Uterus (tissue), 4 donors: ENCODE results near the gene CLPX. TPM values are rescaled to one million over a fixed set of nuclear protein-coding genes. Genes with fewer than 3 reads are reported as not detected.

ENCODE experiments used
- DNase-seq, 2 donors: peaks; one replicate each; pipeline ENCODE4 v3.0.0-alpha.2; 2019 to 2020
- H3K27ac ChIP-seq, 2 donors: fragments of 200-600 bp; sonication (generic); 1 replicate in 1 of 2; 2 replicates in 1 of 2; pipeline ENCODE4 v1.5.1; 2016 to 2018
- H3K27me3 ChIP-seq, 2 donors: fragments of 200-600 bp; sonication (generic); one replicate each; pipeline ENCODE4 v1.5.1; 2018 to 2019; ENCODE audit warnings: control low read depth in 1 of 2
- H3K36me3 ChIP-seq, 2 donors: fragments of 200-600 bp; sonication (generic); one replicate each; pipeline ENCODE4 v1.5.1; 2019; ENCODE audit warnings: control low read depth in 1 of 2
- H3K4me1 ChIP-seq, 2 donors: fragments of 200-600 bp; sonication (generic); one replicate each; pipeline ENCODE4 v1.5.1; 2018 to 2019; ENCODE audit warnings: control low read depth in 1 of 2
- H3K4me3 ChIP-seq, 2 donors: fragments of 200-600 bp; sonication (generic); 1 replicate in 1 of 2; 2 replicates in 1 of 2; pipeline ENCODE4 v1.5.1; 2018 to 2019; ENCODE audit warnings: mild to moderate bottlenecking in 1 of 2
- H3K9me3 ChIP-seq, 2 donors: fragments of 200-600 bp; sonication (generic); one replicate each; pipeline ENCODE4 v1.5.1; 2019; ENCODE audit warnings: control low read depth in 1 of 2
- POLR2A ChIP-seq, 2 donors: fragments of 450-650 bp; IDR thresholded peaks; one replicate each; pipeline ENCODE4 v1.6.1; 2016; ENCODE audit warnings: antibody characterized with exemption in 2 of 2, mild to moderate bottlenecking in 1 of 2, moderate library complexity in 1 of 2
- intact Hi-C: fragments of 100-400 bp; cut with DNase I; formaldehyde crosslinking; loops from one replicate; pipeline ENCODE4 v1.15.1; 2023; ENCODE audit warnings: low total_unique reads
- total RNA-seq, 4 donors: library from RNA; depleted of rRNA in 3 of 4; stranded (reverse); fragments of >200 nt in 3 of 4; gene quantifications; one replicate each; pipeline versions ENCODE4 v1.1.0 to v1.2.4, GENCODE V29; 2014 to 2023
- TF ChIP-seq, protein P1 (sequence below), 4 experiments: fragments of 200-600 bp in 2 of 4; fragments of 450-650 bp in 2 of 4; sonication (generic) in 2 of 4; IDR thresholded peaks; one replicate each; pipeline ENCODE4 v1.5.1; 2016 to 2019; ENCODE audit warnings: antibody characterized with exemption in 4 of 4, mild to moderate bottlenecking in 2 of 4, moderate library complexity in 1 of 4
- donor health status: DM: yes; HTN: yes; CAD: no.

Gene CLPX
- total RNA-seq, 4 donors from 2014 or later = 21.0 to 85.2 (median 51.8) TPM

DNA sequence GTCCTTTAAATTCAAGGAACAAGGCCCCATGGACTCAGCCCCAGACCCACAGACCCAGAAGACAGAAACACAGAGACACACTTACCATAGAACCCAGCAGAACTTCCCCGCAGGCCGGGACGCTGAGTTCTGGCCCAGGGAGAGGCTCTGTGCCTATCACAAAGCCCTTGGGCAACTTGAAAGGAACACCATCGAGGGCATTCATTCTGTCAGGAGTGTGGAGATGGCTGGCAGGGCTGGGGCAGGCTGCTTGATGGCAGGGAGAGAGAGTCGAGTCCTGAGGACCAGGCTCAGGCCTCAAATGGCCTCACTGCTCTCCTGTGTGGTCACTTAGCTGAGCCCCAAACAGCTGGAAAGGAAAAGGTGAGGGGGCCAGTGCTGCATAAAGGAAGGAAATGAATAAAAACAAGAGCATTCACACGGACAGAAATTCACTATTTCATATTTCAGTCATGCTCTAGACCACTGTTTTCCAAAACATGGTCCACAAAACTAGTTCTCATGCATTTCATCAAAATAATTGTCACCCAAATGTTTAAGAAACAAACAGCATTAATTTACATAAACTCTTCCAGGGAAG, 79.0 kb downstream of the CLPX start:
- H3K4me1 ChIP-seq = no peaks in the 10 kb centered on the region
- no peak for TF ChIP-seq POLR2A (IDR thresholded peaks at IDR 0.05)
- TF ChIP-seq, protein P1, sequence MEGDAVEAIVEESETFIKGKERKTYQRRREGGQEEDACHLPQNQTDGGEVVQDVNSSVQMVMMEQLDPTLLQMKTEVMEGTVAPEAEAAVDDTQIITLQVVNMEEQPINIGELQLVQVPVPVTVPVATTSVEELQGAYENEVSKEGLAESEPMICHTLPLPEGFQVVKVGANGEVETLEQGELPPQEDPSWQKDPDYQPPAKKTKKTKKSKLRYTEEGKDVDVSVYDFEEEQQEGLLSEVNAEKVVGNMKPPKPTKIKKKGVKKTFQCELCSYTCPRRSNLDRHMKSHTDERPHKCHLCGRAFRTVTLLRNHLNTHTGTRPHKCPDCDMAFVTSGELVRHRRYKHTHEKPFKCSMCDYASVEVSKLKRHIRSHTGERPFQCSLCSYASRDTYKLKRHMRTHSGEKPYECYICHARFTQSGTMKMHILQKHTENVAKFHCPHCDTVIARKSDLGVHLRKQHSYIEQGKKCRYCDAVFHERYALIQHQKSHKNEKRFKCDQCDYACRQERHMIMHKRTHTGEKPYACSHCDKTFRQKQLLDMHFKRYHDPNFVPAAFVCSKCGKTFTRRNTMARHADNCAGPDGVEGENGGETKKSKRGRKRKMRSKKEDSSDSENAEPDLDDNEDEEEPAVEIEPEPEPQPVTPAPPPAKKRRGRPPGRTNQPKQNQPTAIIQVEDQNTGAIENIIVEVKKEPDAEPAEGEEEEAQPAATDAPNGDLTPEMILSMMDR (IDR thresholded peaks at IDR 0.05) = no peak
- no peak overlapping the region for H3K4me3 ChIP-seq
- no peaks in the 10 kb centered on the region for H3K36me3 ChIP-seq
- H3K27me3 ChIP-seq = no peaks in the 10 kb centered on the region
- no peak overlapping the region for H3K27ac ChIP-seq
- intact Hi-C loops = no loop called here
- no peak for DNase-seq
- no peaks in the 10 kb centered on the region for H3K9me3 ChIP-seq

DNA sequence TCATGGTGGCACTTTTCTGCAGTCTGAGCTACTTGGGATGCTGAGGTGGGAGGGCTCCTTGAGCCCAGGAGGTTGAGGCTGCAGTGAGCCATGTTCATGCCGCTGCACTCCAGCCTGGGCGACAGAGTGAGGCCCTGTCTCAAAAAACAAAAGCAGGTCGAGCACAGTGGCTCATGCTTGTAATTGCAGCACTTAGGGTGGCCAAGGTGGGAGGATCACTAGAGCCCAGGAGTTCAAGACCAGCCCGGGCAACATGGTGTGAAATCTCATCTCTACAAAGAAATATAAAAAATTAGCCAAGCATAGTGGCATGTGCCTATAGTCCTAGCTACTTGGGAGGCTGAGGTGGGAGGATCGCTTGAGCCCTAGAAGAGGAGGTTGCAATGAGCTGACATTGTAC, 80.1 kb downstream of the CLPX start:
- Histone ChIP-seq H3K9me3 (no peaks in the 10 kb centered on the region), H3K4me3 (no peak overlapping the region), H3K36me3 (no peaks in the 10 kb centered on the region), H3K4me1 (no peaks in the 10 kb centered on the region), H3K27ac (no peak overlapping the region), H3K27me3 (no peaks in the 10 kb centered on the region)
- TF ChIP-seq, protein P1 (IDR thresholded peaks at IDR 0.05) = no peak
- TF ChIP-seq POLR2A (IDR thresholded peaks at IDR 0.05) = no peak
- intact Hi-C loops = no loop called here
- DNase-seq = no peak

DNA sequence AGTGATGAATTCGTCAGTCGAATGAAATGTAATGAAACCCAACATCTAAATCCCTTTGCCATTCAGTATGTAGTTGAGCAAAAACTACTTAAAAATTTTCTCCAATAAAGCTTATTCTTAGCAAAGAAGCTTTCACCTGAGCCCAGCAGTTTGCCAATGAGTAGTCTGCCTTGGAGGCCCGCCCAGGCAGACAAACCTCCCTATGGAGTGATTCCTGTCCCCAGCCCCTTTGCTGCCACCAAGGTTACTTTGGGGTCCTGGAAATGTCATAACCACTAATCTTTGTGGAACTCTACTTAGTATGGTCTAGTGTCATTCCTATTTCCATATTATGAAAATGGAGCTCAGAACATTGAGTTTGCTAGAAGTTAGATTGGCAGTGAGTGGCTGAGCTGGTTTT, 82.2 kb downstream of the CLPX start:
- Histone ChIP-seq H3K36me3 (no peaks in the 10 kb centered on the region), H3K4me1 (no peaks in the 10 kb centered on the region), H3K27ac (no peak overlapping the region), H3K9me3 (no peaks in the 10 kb centered on the region), H3K4me3 (no peak overlapping the region), H3K27me3 (no peaks in the 10 kb centered on the region)
- DNase-seq = no peak
- no peak for TF ChIP-seq POLR2A (IDR thresholded peaks at IDR 0.05)
- TF ChIP-seq, protein P1 (IDR thresholded peaks at IDR 0.05) = no peak
- intact Hi-C loops = loop anchor here (5.0 kb wide), 1 partner anchor 51 kb away; no protein-coding TSS in a partner anchor

DNA sequence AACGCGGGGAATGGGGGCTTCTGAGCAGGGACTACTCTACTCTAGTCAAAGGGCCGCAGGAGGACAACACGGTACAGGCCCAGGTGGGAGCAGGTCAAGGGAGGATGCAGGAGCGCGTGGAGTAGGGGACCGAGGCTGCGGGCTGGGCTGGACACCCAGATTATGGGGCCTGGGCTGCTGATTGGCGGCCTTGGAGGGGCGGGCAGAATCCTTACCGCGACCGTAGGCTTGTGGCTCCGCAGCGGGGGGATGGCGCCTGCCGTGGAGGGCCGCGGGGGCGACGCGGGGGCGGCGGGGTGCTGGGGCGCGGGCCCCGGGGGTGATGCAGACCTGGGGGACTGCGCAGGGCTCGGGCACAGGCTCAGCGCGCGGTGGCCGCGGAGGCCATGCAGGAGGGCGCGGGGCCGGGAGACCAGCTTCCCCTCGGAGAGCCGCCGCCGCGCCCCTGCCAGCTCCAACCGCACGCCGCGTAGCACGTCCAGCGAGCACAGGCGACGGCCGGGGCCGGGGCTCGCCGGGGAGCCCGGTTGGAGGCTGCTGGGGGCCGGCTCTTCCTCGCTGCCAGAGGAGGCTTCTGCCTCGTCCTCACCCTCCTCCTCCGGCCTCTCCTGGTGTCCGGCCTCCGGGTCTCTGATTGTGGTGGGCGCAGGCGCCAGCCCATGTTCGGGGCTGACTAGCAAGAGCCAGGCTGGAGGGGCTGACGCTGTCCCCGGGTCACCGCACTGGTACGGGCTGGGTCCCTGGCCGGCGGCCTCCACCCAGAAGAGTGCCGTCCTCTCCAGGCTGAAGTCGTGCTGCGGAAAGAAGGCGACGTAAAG, 83.0 kb downstream of the CLPX start:
- no peaks in the 10 kb centered on the region for H3K4me1 ChIP-seq
- no peak for TF ChIP-seq POLR2A (IDR thresholded peaks at IDR 0.05)
- TF ChIP-seq, protein P1 (IDR thresholded peaks at IDR 0.05) = no peak
- H3K27me3 ChIP-seq = no peaks in the 10 kb centered on the region
- intact Hi-C loops = loop anchor here (5.0 kb wide), 1 partner anchor 50 kb away; no protein-coding TSS in a partner anchor
- no peaks in the 10 kb centered on the region for H3K9me3 ChIP-seq
- H3K36me3 ChIP-seq = no peaks in the 10 kb centered on the region
- no peak overlapping the region for H3K4me3 ChIP-seq
- DNase-seq = no peak
- H3K27ac ChIP-seq = no peak overlapping the region

DNA sequence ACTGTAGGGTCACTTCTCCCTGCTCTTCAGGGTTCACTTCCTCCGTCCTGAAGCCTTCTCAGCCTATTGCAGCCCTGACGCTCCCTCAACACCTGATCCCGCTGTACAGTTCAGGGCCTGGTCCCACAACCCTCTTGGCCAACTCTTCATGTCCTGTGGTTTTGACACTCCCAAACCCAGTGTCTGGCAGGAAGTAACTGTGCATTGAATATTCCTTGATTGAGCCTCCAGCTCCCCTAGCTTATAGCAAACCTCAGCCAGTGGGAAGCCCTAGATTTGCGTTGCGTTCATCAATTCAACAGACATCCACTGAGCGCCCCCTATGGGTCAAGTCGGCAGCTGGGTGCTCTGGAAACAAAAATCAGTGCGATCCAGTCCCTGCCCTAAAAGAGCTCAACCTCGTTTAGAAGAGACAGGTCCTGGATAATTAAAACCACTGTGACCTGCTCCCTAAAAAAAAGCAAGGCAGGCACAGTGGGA, 83.7 kb downstream of the CLPX start:
- intact Hi-C loops = loop anchor here (5.0 kb wide), 1 partner anchor 49 kb away; no protein-coding TSS in a partner anchor
- no peak overlapping the region for H3K27ac ChIP-seq
- TF ChIP-seq POLR2A (IDR thresholded peaks at IDR 0.05) = no peak
- TF ChIP-seq, protein P1 (IDR thresholded peaks at IDR 0.05) = peak; percentile 65 to 77 (median 69)
- H3K9me3 ChIP-seq = no peaks in the 10 kb centered on the region
- H3K4me3 ChIP-seq = no peak overlapping the region
- H3K4me1 ChIP-seq = no peaks in the 10 kb centered on the region
- no peaks in the 10 kb centered on the region for H3K27me3 ChIP-seq
- DNase-seq = peak; percentile 75 to 79
- no peaks in the 10 kb centered on the region for H3K36me3 ChIP-seq
